HepG2 (cell line): ENCODE results near the gene MYL11. TPM values are rescaled to one million over a fixed set of nuclear protein-coding genes. Genes with fewer than 3 reads are reported as not detected.

Experiments used
- ATAC-seq: fragments of 200-7000 bp; cut with Tn5 transposase; 3 replicates; pipeline ENCODE4 v1.9.1; 2020; ENCODE audit warnings: mild to moderate bottlenecking, moderate library complexity
- BruUV-seq: library from RNA; stranded (reverse); fragments of 400-500 nt; replicated peaks from 2 replicates; lab custom pipeline; 2021; lab: Mats Ljungman, UMichigan
- CTCF ChIA-PET: fragments of 300-600 bp; formaldehyde crosslinking; extraction: SDS; loops from one replicate; lab custom pipeline; 2021; ENCODE audit warnings: low total read pairs, inconsistent platforms, low intra/inter-chr PET ratio; lab: Yijun Ruan, JAX
- POLR2A ChIA-PET: fragments of 350-600 bp; sonication (Branson Sonifier 250); formaldehyde crosslinking; loops from one replicate; lab custom pipeline; 2020; ENCODE audit warnings: antibody characterized with exemption, inconsistent platforms; lab: Yijun Ruan, JAX
- DNase-seq: peaks from one replicate; pipeline ENCODE4 v3.0.0-alpha.2; 2015; ENCODE audit warnings: low spot score
- FAIRE-seq: peaks from 3 replicates; lab custom pipeline; 2011; peaks lifted over from hg19 to GRCh38; lab: Jason Lieb, UNC
- H2AFZ ChIP-seq: one replicate; pipeline ENCODE4 v1.6.1; 2011; ENCODE audit warnings: low read length, inconsistent platforms
- H3K27ac ChIP-seq: fragments of 300-600 bp; 3 replicates; pipeline ENCODE4 v1.8.0; 2011; ENCODE audit warnings: mixed run types, mild to moderate bottlenecking, mixed read lengths, low read length, inconsistent platforms; ENCODE audit not compliant: insufficient read depth; ENCODE audit errors: extremely low read length
- H3K27me3 ChIP-seq, 2 experiments: fragments of 200-600 bp in 1 of 2; 2 replicates in 1 of 2; 3 replicates in 1 of 2; pipeline versions ENCODE4 v1.6.0 to v1.8.0; 2011; ENCODE audit warnings: low read length in 2 of 2, mild to moderate bottlenecking in 2 of 2, moderate library complexity in 2 of 2, inconsistent platforms in 1 of 2; ENCODE audit not compliant: insufficient read depth in 2 of 2, control insufficient read depth in 1 of 2
- H3K36me3 ChIP-seq, 2 experiments: fragments of 200-600 bp in 1 of 2; replicated peaks in 1 of 2; 2 replicates in 1 of 2; 3 replicates in 1 of 2; pipeline versions ENCODE4 v1.5.1 to v1.8.0; 2011; ENCODE audit warnings: low read length in 2 of 2, inconsistent platforms in 1 of 2; ENCODE audit not compliant: insufficient read depth in 2 of 2, control insufficient read depth in 1 of 2
- H3K4me1 ChIP-seq: 2 replicates; pipeline ENCODE4 v1.5.1; 2012; ENCODE audit warnings: low read length, inconsistent platforms; ENCODE audit not compliant: insufficient read depth
- H3K4me2 ChIP-seq: 2 replicates; pipeline ENCODE4 v1.6.0; 2011; ENCODE audit warnings: low read depth, low read length, inconsistent platforms
- H3K4me3 ChIP-seq, 3 experiments: fragments of 200-600 bp in 1 of 3; sonication (generic), shearing (Covaris generic) in 1 of 3; replicated peaks in 1 of 3; 2 replicates each; pipeline ENCODE4 v1.5.1; 2011 to 2016; ENCODE audit warnings: low read length in 3 of 3, inconsistent platforms in 2 of 3, low read depth in 2 of 3, mild to moderate bottlenecking in 2 of 3, control low read depth in 1 of 3, mixed read lengths in 1 of 3; ENCODE audit not compliant: insufficient read depth in 1 of 3
- H3K79me2 ChIP-seq: one replicate; pipeline ENCODE4 v1.6.1; 2011; ENCODE audit warnings: low read length, inconsistent platforms; ENCODE audit not compliant: insufficient read depth
- H3K9ac ChIP-seq: 2 replicates; pipeline ENCODE4 v1.6.0; 2011; ENCODE audit warnings: mild to moderate bottlenecking, low read depth, low read length, inconsistent platforms; ENCODE audit not compliant: insufficient read depth
- H3K9me3 ChIP-seq: 2 replicates; pipeline ENCODE4 v1.5.1; 2012; ENCODE audit warnings: mild to moderate bottlenecking, low read length
- H4K20me1 ChIP-seq: 2 replicates; pipeline ENCODE4 v1.6.0; 2011; ENCODE audit warnings: inconsistent platforms, mild to moderate bottlenecking, low read length, moderate library complexity; ENCODE audit not compliant: insufficient read depth
- HNRNPK ChIP-seq: fragments of 200-400 bp; formaldehyde crosslinking; IDR thresholded peaks from 2 replicates; pipeline ENCODE4 v1.6.1; 2018; ENCODE audit warnings: low read length, low read depth, moderate library complexity, mild to moderate bottlenecking; ENCODE audit not compliant: poor library complexity, severe bottlenecking
- KMT2B ChIP-seq: IDR thresholded peaks from 2 replicates; pipeline ENCODE4 v1.6.1; 2016; ENCODE audit warnings: missing genetic modification reagents, missing compliant biosample characterization
- MTA3 ChIP-seq: sonication (generic); formaldehyde crosslinking; IDR thresholded peaks from 2 replicates; pipeline ENCODE4 v1.4.0; 2020; ENCODE audit warnings: missing genetic modification reagents
- MXD4 ChIP-seq: IDR thresholded peaks from 2 replicates; pipeline ENCODE4 v1.6.1; 2016; ENCODE audit warnings: mild to moderate bottlenecking, missing biosample characterization, missing genetic modification reagents
- PHB2 ChIP-seq: fragments of 450-650 bp; IDR thresholded peaks from 2 replicates; pipeline ENCODE4 v1.6.1; 2018; ENCODE audit not compliant: partially characterized antibody
- PHF8 ChIP-seq: sonication (generic); formaldehyde crosslinking; IDR thresholded peaks from 2 replicates; pipeline ENCODE4 v1.5.0; 2020; ENCODE audit warnings: missing genetic modification reagents
- POLR2A ChIP-seq, 2 experiments: IDR thresholded peaks; 2 replicates each; pipeline ENCODE4 v1.6.1; 2011; ENCODE audit warnings: low read depth in 2 of 2, low read length in 2 of 2, mild to moderate bottlenecking in 1 of 2, moderate library complexity in 1 of 2; ENCODE audit not compliant: insufficient read depth in 1 of 2
- SNRNP70 ChIP-seq: fragments of 200-400 bp; formaldehyde crosslinking; IDR thresholded peaks from 2 replicates; pipeline ENCODE4 v1.6.1; 2017; ENCODE audit warnings: mild to moderate bottlenecking, low read depth, low read length, moderate library complexity
- SSRP1 ChIP-seq: IDR thresholded peaks from 2 replicates; pipeline ENCODE4 v1.6.1; 2016; ENCODE audit warnings: control low read depth
- ZBTB7B ChIP-seq: sonication (generic); formaldehyde crosslinking; IDR thresholded peaks from 2 replicates; pipeline ENCODE4 v1.4.0; 2020; ENCODE audit warnings: missing genetic modification reagents
- ZNF234 ChIP-seq: sonication (generic); formaldehyde crosslinking; conservative IDR thresholded peaks from 2 replicates; pipeline ENCODE4 v1.5.1; 2020; ENCODE audit warnings: mild to moderate bottlenecking, missing genetic modification reagents
- ZNF335 ChIP-seq: sonication (generic); formaldehyde crosslinking; IDR thresholded peaks from 2 replicates; pipeline ENCODE4 v1.4.0; 2020; ENCODE audit warnings: missing genetic modification reagents
- ZNF546 ChIP-seq: sonication (generic); formaldehyde crosslinking; conservative IDR thresholded peaks from 2 replicates; pipeline ENCODE4 v1.8.1; 2023; ENCODE audit warnings: mild to moderate bottlenecking, missing genetic modification reagents
- ZNF776 ChIP-seq: sonication (generic); formaldehyde crosslinking; IDR thresholded peaks from 2 replicates; pipeline ENCODE4 v1.4.0; 2020; ENCODE audit warnings: mild to moderate bottlenecking, missing genetic modification reagents
- ZNF878 ChIP-seq: sonication (generic); formaldehyde crosslinking; IDR thresholded peaks from 2 replicates; pipeline ENCODE4 v1.8.1; 2023; ENCODE audit warnings: mild to moderate bottlenecking, missing genetic modification reagents, moderate library complexity
- ZSCAN29 ChIP-seq: sonication (generic); formaldehyde crosslinking; conservative IDR thresholded peaks from 2 replicates; pipeline ENCODE4 v1.4.0; 2020; ENCODE audit warnings: mild to moderate bottlenecking, missing genetic modification reagents
- whole genome bisulfite sequencing: methylation state at CpG from one replicate; pipeline ENCODE4 v1.1.6; 2017; ENCODE audit warnings: low lambda C conversion rate; 5-methylcytosine and 5-hydroxymethylcytosine counted together
- in situ Hi-C: cut with HindIII; loops from 2 replicates; pipeline ENCODE4 v1.10.0; 2017; ENCODE audit warnings: low pct_unique_long_range_greater_than_20kb; ENCODE audit not compliant: extremely low pct_ligation_motif_present
- intact Hi-C: fragments of 100-400 bp; cut with micrococcal nuclease; formaldehyde crosslinking; loops from one replicate; pipeline ENCODE4 v1.10.0; 2022; ENCODE audit not compliant: unreplicated experiment
- polyA plus RNA-seq, 8 experiments: library from polyadenylated mRNA; depleted of rRNA in 3 of 8; stranded (reverse) in 7 of 8; unstranded in 1 of 8; fragments of >200 nt; fragmentation: Illumina TruSeq in 4 of 8; extraction: Trizol in 4 of 8; gene quantifications; 2 replicates each; pipeline versions ENCODE4 v1.2.1 to v1.2.3, GENCODE V29; 2011 to 2016; ENCODE audit warnings: low read depth in 4 of 8, missing spikeins in 1 of 8, mixed read lengths in 1 of 8; ENCODE audit not compliant: insufficient read depth in 1 of 8
- total RNA-seq, 5 experiments: library from RNA; depleted of rRNA; stranded (reverse); fragments of >200 nt; fragmentation: Illumina TruSeq; extraction: Trizol; gene quantifications; 2 replicates each; pipeline ENCODE4 v1.2.3, GENCODE V29; 2016; ENCODE audit warnings: low read depth in 1 of 5
- TF ChIP-seq, protein P1 (sequence below): sonication (generic); formaldehyde crosslinking; IDR thresholded peaks from 2 replicates; pipeline ENCODE4 v1.5.1; 2020; ENCODE audit warnings: missing genetic modification reagents, mild to moderate bottlenecking, borderline replicate concordance
- TF ChIP-seq, protein P2 (sequence below): sonication (generic); formaldehyde crosslinking; IDR thresholded peaks from 2 replicates; pipeline ENCODE4 v1.5.0; 2020; ENCODE audit warnings: missing genetic modification reagents, mild to moderate bottlenecking, borderline replicate concordance
- TF ChIP-seq, protein P3 (sequence below): sonication (generic); formaldehyde crosslinking; IDR thresholded peaks from 2 replicates; pipeline ENCODE4 v1.4.0; 2020; ENCODE audit warnings: missing genetic modification reagents, mild to moderate bottlenecking, borderline replicate concordance

The MYL11 gene
- total and polyA plus RNA-seq, 2 of the 13 experiments (the other 11 are each of a cell fraction or from before 2014, with no cell fraction given): not detected

DNA sequence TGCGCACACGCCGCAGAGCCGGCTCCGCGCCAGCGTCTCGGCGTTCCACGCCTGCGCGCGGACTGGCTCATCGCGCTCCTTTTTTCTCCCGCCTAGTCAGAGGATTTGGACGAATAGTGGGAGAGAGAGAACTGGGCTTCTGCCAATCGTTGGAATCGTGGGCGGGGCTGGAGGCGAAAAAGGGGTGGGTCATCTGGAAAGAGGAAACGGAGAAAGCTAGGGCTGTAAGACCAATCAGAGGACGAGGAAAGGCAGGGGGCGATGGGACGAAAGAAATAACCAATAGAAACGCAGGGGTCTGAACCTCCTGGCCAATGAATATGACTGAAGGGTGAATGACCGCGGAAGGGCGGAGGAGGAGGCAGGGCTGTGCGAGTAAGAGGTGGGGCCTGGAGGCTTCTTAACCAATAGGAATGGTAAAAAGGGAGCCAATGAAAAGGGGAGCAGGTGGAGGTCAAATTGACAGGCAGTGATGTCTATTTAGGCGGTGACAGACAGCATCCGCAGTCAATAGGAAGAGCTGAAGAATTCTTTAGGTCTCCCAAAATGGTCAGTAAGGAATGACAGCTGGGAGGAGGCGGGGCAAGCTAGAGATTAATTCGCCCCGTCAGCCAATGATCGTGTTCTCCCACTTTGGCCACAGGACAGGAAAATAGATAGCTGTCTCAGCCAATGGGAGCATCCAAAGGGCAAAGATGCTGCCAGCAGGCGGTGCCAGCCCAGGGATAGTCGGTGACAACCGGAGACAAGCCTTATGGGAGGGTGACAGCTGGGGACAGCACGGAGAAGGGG lies 4.0 kb upstream of the MYL11 start, which contains the start of gene TBC1D10B (continued):
- peak; percentile 70 for TF ChIP-seq HNRNPK
- TF ChIP-seq MXD4 (CRISPR knock-in tag): peak; percentile 83; the same call in 1 of the 2 replicates
- TF ChIP-seq, all 625 proteins: peak for 122

DNA sequence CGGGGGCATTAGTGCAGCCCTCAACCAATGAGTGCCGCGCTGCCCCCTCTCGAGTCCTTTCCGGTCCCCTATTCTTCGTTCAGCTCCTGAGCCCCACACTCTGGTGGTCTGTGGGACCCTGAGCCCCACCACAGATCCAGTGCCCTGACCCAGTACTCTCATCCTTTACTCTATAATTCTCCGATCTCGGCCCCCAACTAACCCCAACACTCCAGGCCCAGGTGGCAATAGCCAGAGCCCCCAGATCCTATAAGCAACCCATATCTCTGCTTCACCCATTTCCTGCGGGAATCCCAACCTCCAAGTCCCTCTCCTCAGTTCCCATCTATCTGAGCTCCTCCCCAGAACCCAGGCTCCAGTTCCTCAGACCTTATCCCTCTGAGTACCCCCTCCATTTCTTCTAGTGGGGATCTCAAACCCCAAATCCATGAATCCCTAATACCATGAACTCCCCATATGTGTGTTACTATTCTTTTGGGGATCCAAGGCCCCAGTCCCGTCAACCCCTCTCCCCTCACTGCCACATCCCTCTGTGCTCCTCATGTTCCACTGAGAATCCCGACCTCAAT lies 3.3 kb upstream of the MYL11 start:
- intact Hi-C loops: loop anchor here (1.0 kb wide), 1 partner anchor 24 kb away; the partner anchor contains the start of gene ZNF48
- CTCF ChIA-PET: no interaction called here
- TF ChIP-seq KMT2B (no peak), ZNF335 (CRISPR knock-in tag) (0 out of 2 replicates have a peak, but pooled peaks have one; percentile 10), MTA3 (CRISPR knock-in tag) (no peak), ZNF546 (CRISPR knock-in tag) (0 out of 2 replicates have a peak, but pooled peaks have one; percentile 38), ZNF776 (no peak), SNRNP70 (no peak), POLR2A (IDR thresholded peaks at IDR 0.05; ENCODE audit: insufficient read depth in 1 of 2, low read depth in 2 of 2, low read length in 2 of 2) (no peak; a peak in 1 of 4 replicates), PHB2 (no peak), ZNF878 (CRISPR knock-in tag) (no peak), PHF8 (peak; percentile 30; the same call in 1 of the 2 replicates), ZNF234 (no peak), SSRP1 (CRISPR knock-in tag) (no peak), ZSCAN29 (CRISPR knock-in tag) (no peak), ZBTB7B (peak; percentile 45; the same call in 1 of the 2 replicates)
- TF ChIP-seq, protein P1, sequence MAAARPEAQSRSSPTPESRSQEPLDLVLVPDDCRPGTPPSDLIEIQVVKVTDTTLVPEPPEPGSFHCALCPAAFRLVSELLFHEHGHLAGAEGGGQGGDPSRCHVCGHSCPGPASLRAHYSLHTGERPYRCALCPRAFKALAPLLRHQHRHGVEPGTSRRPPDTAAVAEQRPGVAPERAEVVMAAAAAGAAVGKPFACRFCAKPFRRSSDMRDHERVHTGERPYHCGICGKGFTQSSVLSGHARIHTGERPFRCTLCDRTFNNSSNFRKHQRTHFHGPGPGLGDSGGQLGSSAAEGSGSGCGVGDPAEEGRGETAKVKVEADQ (CRISPR knock-in tag): no peak
- TF ChIP-seq, protein P2, sequence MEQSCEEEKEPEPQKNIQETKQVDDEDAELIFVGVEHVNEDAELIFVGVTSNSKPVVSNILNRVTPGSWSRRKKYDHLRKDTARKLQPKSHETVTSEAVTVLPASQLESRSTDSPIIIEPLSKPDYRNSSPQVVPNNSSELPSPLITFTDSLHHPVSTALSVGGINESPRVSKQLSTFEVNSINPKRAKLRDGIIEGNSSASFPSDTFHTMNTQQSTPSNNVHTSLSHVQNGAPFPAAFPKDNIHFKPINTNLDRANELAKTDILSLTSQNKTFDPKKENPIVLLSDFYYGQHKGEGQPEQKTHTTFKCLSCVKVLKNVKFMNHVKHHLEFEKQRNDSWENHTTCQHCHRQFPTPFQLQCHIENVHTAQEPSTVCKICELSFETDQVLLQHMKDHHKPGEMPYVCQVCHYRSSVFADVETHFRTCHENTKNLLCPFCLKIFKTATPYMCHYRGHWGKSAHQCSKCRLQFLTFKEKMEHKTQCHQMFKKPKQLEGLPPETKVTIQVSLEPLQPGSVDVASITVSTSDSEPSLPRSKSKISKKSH (CRISPR knock-in tag): peak; percentile 41; the same call in 1 of the 2 replicates
- TF ChIP-seq, protein P3, sequence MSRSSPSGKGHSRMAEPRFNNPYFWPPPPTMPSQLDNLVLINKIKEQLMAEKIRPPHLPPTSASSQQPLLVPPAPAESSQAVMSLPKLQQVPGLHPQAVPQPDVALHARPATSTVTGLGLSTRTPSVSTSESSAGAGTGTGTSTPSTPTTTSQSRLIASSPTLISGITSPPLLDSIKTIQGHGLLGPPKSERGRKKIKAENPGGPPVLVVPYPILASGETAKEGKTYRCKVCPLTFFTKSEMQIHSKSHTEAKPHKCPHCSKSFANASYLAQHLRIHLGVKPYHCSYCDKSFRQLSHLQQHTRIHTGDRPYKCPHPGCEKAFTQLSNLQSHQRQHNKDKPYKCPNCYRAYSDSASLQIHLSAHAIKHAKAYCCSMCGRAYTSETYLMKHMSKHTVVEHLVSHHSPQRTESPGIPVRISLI (CRISPR knock-in tag): no peak

More for the DNA sequence above, 3.3 kb upstream of the MYL11 start:
- Histone ChIP-seq H3K9ac (peak overlapping the region; percentile 59), H3K4me2 (peak overlapping the region; percentile 85), H3K36me3 (no peaks in the 10 kb centered on the region), H2AFZ (peak overlapping the region; percentile 73), H3K27me3 (no peaks in the 10 kb centered on the region; a peak in 1 of 5 replicates), H3K4me1 (peaks cover 46% of the 10 kb centered on the region), H3K79me2 (peaks cover 32% of the 10 kb centered on the region), H4K20me1 (peaks cover 20% of the 10 kb centered on the region; the same call in 1 of the 2 replicates), H3K9me3 (no peaks in the 10 kb centered on the region), H3K27ac (peak overlapping the region; percentile 45), H3K4me3 (peak overlapping the region; percentile 57 to 74 (median 68))
- ATAC-seq (no peak), FAIRE-seq (no peak), DNase-seq (no peak)
- TSS peak; percentile 82 for BruUV-seq
- 20% methylated on average over 11 of the region's 11 CpGs for WGBS
- POLR2A ChIA-PET: interaction anchor here (0.7 to 4.7 kb wide), 21 partner anchors 9 to 376 kb away, joined by 3 to 94 read pairs (median 6); partner anchors contain the start of genes CD2BP2, DCTPP1, FBRS and PHKG2
- in situ Hi-C loops: no loop called here
